ENCODE measurements around the gene XXYLT1.
A peak's percentile ranks its signal among the peaks of the same experiment; 100 is the strongest.

The XXYLT1 gene

GRCh38 chr3:195125646-195126045, 145.3 kb downstream of the XXYLT1 start:
- no peak for DNase-seq

- DNase-seq, result no peak
Measured at GRCh38 chr3:195124378-195124992, 146.5 kb downstream of the XXYLT1 start.

- DNase-seq, result peak; percentile 86
Measured at GRCh38 chr3:195123281-195123691, 147.7 kb downstream of the XXYLT1 start.

- no peak for DNase-seq
Measured at GRCh38 chr3:195122261-195122660, 148.7 kb downstream of the XXYLT1 start.

GRCh38 chr3:195120267-195120601, 150.7 kb downstream of the XXYLT1 start:
- no peak for DNase-seq

GRCh38 chr3:195119461-195120266, 151.3 kb downstream of the XXYLT1 start:
- DNase-seq, result peak; percentile 93

- DNase-seq, result no peak
Measured at GRCh38 chr3:195118671-195119070, 152.3 kb downstream of the XXYLT1 start.

- DNase-seq, result peak; percentile 47
Measured at GRCh38 chr3:195117978-195118581, 152.9 kb downstream of the XXYLT1 start.

- DNase-seq, result no peak
Measured at GRCh38 chr3:195116407-195117185, 154.4 kb downstream of the XXYLT1 start.

GRCh38 chr3:195115600-195116406, 155.2 kb downstream of the XXYLT1 start:
- no peak for DNase-seq

- DNase-seq, result no peak
Measured at GRCh38 chr3:195114786-195115599, 156.0 kb downstream of the XXYLT1 start.

- no peak for DNase-seq
Measured at GRCh38 chr3:195113536-195114425, 157.2 kb downstream of the XXYLT1 start.

GRCh38 chr3:195113048-195113447, 157.9 kb downstream of the XXYLT1 start:
- peak; percentile 34 for DNase-seq

- no peak for DNase-seq
Measured at GRCh38 chr3:195112361-195112791, 158.6 kb downstream of the XXYLT1 start.

- no peak for DNase-seq
Measured at GRCh38 chr3:195111766-195112165, 159.2 kb downstream of the XXYLT1 start.

- DNase-seq, result no peak
Measured at GRCh38 chr3:195111319-195111705, 159.6 kb downstream of the XXYLT1 start.

- DNase-seq, result peak; percentile 30
Measured at GRCh38 chr3:195110647-195111318, 160.2 kb downstream of the XXYLT1 start.

GRCh38 chr3:195109098-195109657, 161.8 kb downstream of the XXYLT1 start:
- DNase-seq, result no peak

GRCh38 chr3:195107593-195107992, 163.4 kb downstream of the XXYLT1 start:
- no peak for DNase-seq
